ENCODE measurements around the gene CST5.
A peak's percentile ranks its signal among the peaks of the same experiment; 100 is the strongest.

CST5 gene, protein sequence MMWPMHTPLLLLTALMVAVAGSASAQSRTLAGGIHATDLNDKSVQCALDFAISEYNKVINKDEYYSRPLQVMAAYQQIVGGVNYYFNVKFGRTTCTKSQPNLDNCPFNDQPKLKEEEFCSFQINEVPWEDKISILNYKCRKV
- 0 reads per million in 9 experiments for total RNA-seq

GRCh38 chr20:23879328-23879798 lies at the start of gene CST5:
Gene CST5, minus strand, starts transcription at chr20:23879748. Its CDS starts 72 bp downstream, at chr20:23879676.
- Mint-ChIP-seq H3K27me3 (peaks cover 8 to 59% of the 10 kb centered on the region in 2 donors), H3K4me1 (ENCODE audit: low read depth in 2 of 2) (no peaks in the 10 kb centered on the region), H3K9me3 (no peaks in the 10 kb centered on the region), H3K4me3 (no peak within 1 kb of the TSS), H3K36me3 (ENCODE audit: insufficient read depth) (no peaks in the 10 kb centered on the region), H3K27ac (peak within 1 kb of the TSS in 1 of 2 donors; percentile 77)
- ATAC-seq (replicated peaks): no peak
- DNase-seq: no peak

DNA sequence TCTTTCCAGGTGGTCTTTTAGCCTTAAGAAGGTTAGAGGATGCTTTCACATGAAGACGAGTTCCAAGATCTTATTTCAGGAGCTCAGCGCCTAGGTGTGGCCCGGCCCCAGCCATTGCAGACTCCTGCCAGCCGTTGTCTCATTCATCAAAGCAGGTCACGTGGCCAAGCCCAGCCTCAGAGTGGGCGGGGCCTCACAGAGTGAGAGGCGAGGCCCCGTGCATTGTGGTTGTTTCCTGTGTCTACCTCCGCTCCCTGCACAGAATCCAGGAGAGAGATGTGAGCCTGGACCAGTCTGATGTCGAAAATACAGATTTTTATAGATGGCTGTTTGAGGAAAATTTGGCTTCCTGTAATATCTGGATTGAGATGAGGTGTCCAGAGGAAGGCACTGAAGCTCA lies 49.2 kb upstream of the CST5 start:
- Mint-ChIP-seq H3K27me3 (no peaks in the 10 kb centered on the region), H3K27ac (peak overlapping the region; percentile 32 to 90), H3K9me3 (peaks cover 3 to 12% of the 10 kb centered on the region in 2 donors), H3K36me3 (ENCODE audit: insufficient read depth) (no peaks in the 10 kb centered on the region), H3K4me1 (ENCODE audit: low read depth in 2 of 2) (peaks cover 44 to 63% of the 10 kb centered on the region in 2 donors), H3K4me3 (peak overlapping the region; percentile 72 to 74)
- ATAC-seq (replicated peaks) (peak; percentile 83), DNase-seq (peak; percentile 43 to 60 (median 54))

DNA sequence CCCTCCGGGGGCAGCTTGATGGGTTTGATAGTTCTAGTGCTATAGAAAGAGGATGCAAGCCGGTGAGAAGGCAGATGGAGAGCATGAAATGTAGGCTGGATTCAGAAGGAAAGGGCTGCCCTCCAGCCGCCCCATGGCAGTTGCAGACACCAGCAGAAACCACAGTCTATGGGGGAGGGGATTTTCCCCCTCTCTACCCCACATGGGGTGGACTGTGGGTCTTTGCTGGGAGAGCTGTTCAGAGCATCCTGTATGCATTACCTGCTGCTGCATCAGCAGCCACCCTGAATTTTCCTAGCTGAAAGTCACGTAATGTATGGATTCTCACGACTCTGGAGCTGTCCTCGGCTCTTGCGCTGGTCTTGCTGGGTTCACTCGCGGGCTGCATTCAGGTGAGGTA lies 48.8 kb upstream of the CST5 start:
- Mint-ChIP-seq H3K36me3 (ENCODE audit: insufficient read depth) (no peaks in the 10 kb centered on the region), H3K9me3 (peaks cover 3 to 12% of the 10 kb centered on the region in 2 donors), H3K27me3 (no peaks in the 10 kb centered on the region), H3K27ac (peak overlapping the region; percentile 87 to 90), H3K4me3 (peak overlapping the region; percentile 72 to 74), H3K4me1 (ENCODE audit: low read depth in 2 of 2) (peaks cover 44 to 65% of the 10 kb centered on the region in 2 donors)
- ATAC-seq (replicated peaks) (no peak), DNase-seq (no peak)

- Mint-ChIP-seq H3K27me3 (no peaks in the 10 kb centered on the region), H3K36me3 (ENCODE audit: insufficient read depth) (no peaks in the 10 kb centered on the region), H3K4me3 (peak overlapping the region; percentile 72 to 74), H3K9me3 (peaks cover 5 to 12% of the 10 kb centered on the region in 2 donors), H3K27ac (peak overlapping the region; percentile 87 to 90), H3K4me1 (ENCODE audit: low read depth in 2 of 2) (peaks cover 52 to 71% of the 10 kb centered on the region in 2 donors)
- DNase-seq (peak in 1 of 3 experiments; percentile 18), ATAC-seq (replicated peaks) (peak; percentile 71)
These were observed 47.7 kb upstream of the CST5 start for GRCh38 chr20:23926944-23927872.

GRCh38 chr20:23926526-23926880 lies 47.0 kb upstream of the CST5 start:
- ATAC-seq (replicated peaks) (no peak), DNase-seq (no peak)
- H3K9me3 Mint-ChIP-seq: peaks cover 5 to 12% of the 10 kb centered on the region in 2 donors
- no peaks in the 10 kb centered on the region for H3K36me3 Mint-ChIP-seq (ENCODE audit: insufficient read depth)
- H3K27ac Mint-ChIP-seq: peak overlapping the region; percentile 87 to 90
- peak overlapping the region; percentile 72 to 74 for H3K4me3 Mint-ChIP-seq
- H3K4me1 Mint-ChIP-seq (ENCODE audit: low read depth in 2 of 2): peaks cover 59 to 74% of the 10 kb centered on the region in 2 donors
- H3K27me3 Mint-ChIP-seq: no peaks in the 10 kb centered on the region

- H3K36me3 Mint-ChIP-seq (ENCODE audit: insufficient read depth): no peaks in the 10 kb centered on the region
- H3K27me3 Mint-ChIP-seq: no peaks in the 10 kb centered on the region
- peaks cover 62 to 79% of the 10 kb centered on the region in 2 donors for H3K4me1 Mint-ChIP-seq (ENCODE audit: low read depth in 2 of 2)
- peak overlapping the region; percentile 38 to 87 for H3K27ac Mint-ChIP-seq
- DNase-seq (no peak), ATAC-seq (replicated peaks) (no peak)
- peak overlapping the region; percentile 72 to 74 for H3K4me3 Mint-ChIP-seq
- H3K9me3 Mint-ChIP-seq: peaks cover 5 to 12% of the 10 kb centered on the region in 2 donors
These were observed 46.4 kb upstream of the CST5 start for GRCh38 chr20:23925789-23926525.

DNA sequence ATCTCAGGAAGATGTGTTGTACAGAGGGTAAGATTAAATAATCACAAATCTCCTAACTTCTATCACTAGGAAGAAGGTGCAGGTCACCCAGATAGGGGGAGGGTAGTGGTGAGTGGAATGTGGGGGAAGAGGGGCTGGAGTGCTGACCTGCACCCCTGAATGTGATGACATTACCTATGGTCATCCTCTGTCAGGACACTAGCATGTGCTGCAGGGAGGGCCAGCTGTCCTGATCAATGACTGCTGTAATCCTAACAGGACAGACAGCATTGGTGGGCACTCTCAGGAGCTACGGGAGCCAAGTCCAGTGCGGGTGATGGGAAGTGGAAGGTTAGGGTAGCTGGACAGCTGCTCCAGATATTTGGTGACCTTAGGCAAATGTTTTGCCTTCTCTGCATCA lies 45.2 kb upstream of the CST5 start:
- no peak for DNase-seq
- Mint-ChIP-seq H3K27me3 (no peaks in the 10 kb centered on the region), H3K4me3 (peak overlapping the region in 1 of 2 donors; percentile 25), H3K4me1 (ENCODE audit: low read depth in 2 of 2) (peaks cover 74 to 86% of the 10 kb centered on the region in 2 donors), H3K27ac (peak overlapping the region in 1 of 2 donors; percentile 27), H3K9me3 (peaks cover under 1 to 2% of the 10 kb centered on the region in 2 donors), H3K36me3 (ENCODE audit: insufficient read depth) (no peaks in the 10 kb centered on the region)
- ATAC-seq (replicated peaks): no peak

- no peaks in the 10 kb centered on the region for H3K27me3 Mint-ChIP-seq
- H3K36me3 Mint-ChIP-seq (ENCODE audit: insufficient read depth): no peaks in the 10 kb centered on the region
- DNase-seq (no peak), ATAC-seq (replicated peaks) (no peak)
- H3K9me3 Mint-ChIP-seq: peaks cover 0 to 2% of the 10 kb centered on the region in 2 donors
- peak overlapping the region in 1 of 2 donors; percentile 27 for H3K27ac Mint-ChIP-seq
- H3K4me1 Mint-ChIP-seq (ENCODE audit: low read depth in 2 of 2): peaks cover 79 to 86% of the 10 kb centered on the region in 2 donors
- no peak overlapping the region for H3K4me3 Mint-ChIP-seq
These were observed 44.4 kb upstream of the CST5 start for GRCh38 chr20:23923891-23924435.

DNA sequence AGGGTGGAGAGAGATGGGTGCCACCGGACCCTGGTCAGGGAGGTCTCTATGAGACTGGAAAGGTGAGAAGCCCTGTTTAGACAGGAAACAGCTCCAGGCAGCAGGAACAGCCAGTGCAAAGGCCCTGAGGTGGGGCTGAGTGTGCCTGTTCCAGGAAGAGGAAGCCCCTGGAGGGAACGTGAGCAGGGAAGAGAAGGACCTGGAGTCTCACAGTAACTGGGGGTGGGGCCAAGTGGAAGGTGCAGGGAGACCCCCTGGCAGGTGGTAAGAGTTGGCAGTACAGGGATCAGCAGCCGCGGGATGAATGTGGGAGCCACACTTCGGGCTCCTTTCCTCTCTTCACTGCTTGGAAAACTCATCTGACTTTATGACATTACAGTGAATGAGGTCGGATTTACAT lies 43.8 kb upstream of the CST5 start:
- Mint-ChIP-seq H3K27ac (peak overlapping the region; percentile 42 to 47), H3K4me3 (no peak overlapping the region), H3K9me3 (peaks cover 0 to 2% of the 10 kb centered on the region in 2 donors), H3K4me1 (ENCODE audit: low read depth in 2 of 2) (peaks cover 79 to 86% of the 10 kb centered on the region in 2 donors), H3K27me3 (no peaks in the 10 kb centered on the region), H3K36me3 (ENCODE audit: insufficient read depth) (peaks cover 3% of the 10 kb centered on the region)
- no peak for DNase-seq
- ATAC-seq (replicated peaks): no peak

DNA sequence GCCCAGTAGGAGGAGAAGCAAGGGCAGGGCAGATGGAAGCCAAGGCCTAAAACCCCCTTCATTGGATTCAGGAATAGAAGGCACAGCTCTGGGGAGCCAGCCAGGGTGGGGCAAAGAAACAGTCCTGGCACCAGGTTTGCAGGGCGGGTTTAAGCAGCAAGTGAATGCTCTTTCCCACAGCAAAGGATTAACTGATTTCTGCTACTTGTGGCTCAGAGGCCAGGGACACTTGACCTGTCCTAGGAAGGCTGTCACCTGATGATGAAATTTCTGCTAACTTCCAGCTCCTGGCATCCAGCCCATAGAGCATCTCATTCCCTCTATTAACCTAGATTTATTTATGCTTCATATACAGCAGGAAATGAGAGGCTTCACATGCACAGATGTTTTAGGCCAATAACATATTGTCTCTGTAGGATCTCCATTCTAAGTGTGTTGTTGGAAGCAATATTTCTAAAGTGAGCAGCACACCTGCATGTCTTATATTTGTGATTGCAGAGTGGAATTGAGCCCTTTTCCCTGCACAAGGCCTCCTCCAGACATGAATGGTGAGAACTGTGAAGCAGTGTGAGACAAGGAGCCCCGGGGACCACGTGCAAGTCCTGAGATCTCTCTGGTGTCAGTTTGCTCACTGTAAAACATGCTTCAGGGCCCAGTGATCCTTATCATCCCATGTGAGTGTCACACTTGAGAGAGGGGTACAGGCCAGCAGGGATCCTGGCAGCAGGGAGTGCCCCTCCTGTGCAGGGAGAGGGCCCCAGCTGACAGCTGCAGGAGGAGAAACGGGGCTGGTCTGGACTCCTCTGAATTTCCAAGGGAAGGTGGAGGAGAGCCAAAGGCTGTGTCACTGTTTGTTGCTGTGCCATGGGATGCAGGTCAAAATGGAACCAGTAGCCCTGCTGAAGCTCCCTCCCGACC lies 41.1 kb upstream of the CST5 start:
- Mint-ChIP-seq H3K27me3 (no peaks in the 10 kb centered on the region), H3K4me3 (peak overlapping the region; percentile 58 to 71), H3K9me3 (peaks cover 0 to 2% of the 10 kb centered on the region in 2 donors), H3K27ac (peak overlapping the region; percentile 82 to 86), H3K36me3 (ENCODE audit: insufficient read depth) (peaks cover 4% of the 10 kb centered on the region), H3K4me1 (ENCODE audit: low read depth in 2 of 2) (peaks cover 67% of the 10 kb centered on the region in 2 donors)
- ATAC-seq (replicated peaks): no peak
- DNase-seq: no peak

DNA sequence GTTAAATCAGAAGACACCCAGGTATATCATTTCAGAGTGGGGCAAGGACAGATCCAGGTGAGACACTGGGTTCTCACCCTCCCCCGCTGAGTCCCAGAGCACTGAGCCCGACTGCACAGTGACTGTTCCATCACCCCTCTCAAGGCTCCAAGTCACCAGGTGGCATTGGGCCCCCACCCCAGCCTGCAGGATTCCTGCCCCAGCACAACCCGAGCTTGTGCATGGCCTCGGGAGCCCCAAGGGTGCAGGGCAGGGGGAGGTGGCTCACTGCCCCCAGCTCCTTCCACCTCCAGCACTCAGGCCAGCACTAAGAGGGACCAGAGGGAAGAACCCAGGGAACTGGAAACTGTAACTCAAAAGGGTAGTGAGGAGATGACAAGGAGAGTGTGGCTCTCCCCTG lies 39.3 kb upstream of the CST5 start:
- DNase-seq: no peak
- peaks cover 0 to 2% of the 10 kb centered on the region in 2 donors for H3K9me3 Mint-ChIP-seq
- peaks cover 52 to 55% of the 10 kb centered on the region in 2 donors for H3K4me1 Mint-ChIP-seq (ENCODE audit: low read depth in 2 of 2)
- no peak for ATAC-seq (replicated peaks)
- peak overlapping the region; percentile 58 to 71 for H3K4me3 Mint-ChIP-seq
- H3K27me3 Mint-ChIP-seq: peaks cover 6 to 8% of the 10 kb centered on the region in 2 donors
- H3K27ac Mint-ChIP-seq: peak overlapping the region; percentile 82 to 86
- H3K36me3 Mint-ChIP-seq (ENCODE audit: insufficient read depth): peaks cover 4% of the 10 kb centered on the region
